ENCODE results near the gene NCAM2.
"Not testable (repeated sequence)": the region's sequence is repeated elsewhere in the genome, so short reads cannot be mapped to it uniquely, and the experiment has no call there.

The NCAM2 gene

GRCh38 chr21:21404261-21404660 lies 406.1 kb downstream of the NCAM2 start:
- FAIRE-seq; DNase-seq (ENCODE audit: insufficient read length, low spot score): not testable (repeated sequence)

GRCh38 chr21:21406921-21407320 lies 408.7 kb downstream of the NCAM2 start:
- DNase-seq (ENCODE audit: insufficient read length, low spot score) (no peak), FAIRE-seq (no peak)

- DNase-seq (ENCODE audit: insufficient read length, low spot score): no peak
- FAIRE-seq: no peak
Observed at GRCh38 chr21:21412096-21412495, 413.9 kb downstream of the NCAM2 start.

- FAIRE-seq: no peak
- no peak for DNase-seq (ENCODE audit: insufficient read length, low spot score)
Observed at GRCh38 chr21:21415741-21416140, 417.5 kb downstream of the NCAM2 start.

GRCh38 chr21:21434944-21435343 lies 436.7 kb downstream of the NCAM2 start:
- no peak for FAIRE-seq
- no peak for DNase-seq (ENCODE audit: insufficient read length, low spot score)

- FAIRE-seq: no peak
- DNase-seq (ENCODE audit: insufficient read length, low spot score): no peak
Observed at GRCh38 chr21:21436012-21436534, 437.9 kb downstream of the NCAM2 start.

GRCh38 chr21:21439761-21440160 lies 441.6 kb downstream of the NCAM2 start:
- DNase-seq (ENCODE audit: insufficient read length, low spot score) (no peak), FAIRE-seq (no peak)

GRCh38 chr21:21457077-21457476 lies 458.9 kb downstream of the NCAM2 start:
- DNase-seq (ENCODE audit: insufficient read length, low spot score): no peak
- FAIRE-seq: no peak

- no peak for DNase-seq (ENCODE audit: insufficient read length, low spot score)
- FAIRE-seq: no peak
Observed at GRCh38 chr21:21458124-21458631, 460.0 kb downstream of the NCAM2 start.

GRCh38 chr21:21460979-21461378 lies 462.8 kb downstream of the NCAM2 start:
- DNase-seq (ENCODE audit: insufficient read length, low spot score) (no peak), FAIRE-seq (no peak)

- no peak for DNase-seq (ENCODE audit: insufficient read length, low spot score)
- no peak for FAIRE-seq
Observed at GRCh38 chr21:21463456-21463855, 465.2 kb downstream of the NCAM2 start.

- FAIRE-seq: no peak
- no peak for DNase-seq (ENCODE audit: insufficient read length, low spot score)
Observed at GRCh38 chr21:21464684-21465083, 466.5 kb downstream of the NCAM2 start.

GRCh38 chr21:21466752-21467151 lies 468.5 kb downstream of the NCAM2 start:
- DNase-seq (ENCODE audit: insufficient read length, low spot score): no peak
- no peak for FAIRE-seq

GRCh38 chr21:21468003-21468402 lies 469.8 kb downstream of the NCAM2 start:
- no peak for FAIRE-seq
- DNase-seq (ENCODE audit: insufficient read length, low spot score): no peak

GRCh38 chr21:21481239-21481638 lies 483.0 kb downstream of the NCAM2 start:
- DNase-seq (ENCODE audit: insufficient read length, low spot score): no peak
- no peak for FAIRE-seq

GRCh38 chr21:21508859-21509258 lies 510.6 kb downstream of the NCAM2 start:
- no peak for DNase-seq (ENCODE audit: insufficient read length, low spot score)

GRCh38 chr21:21530680-21531079 lies 532.5 kb downstream of the NCAM2 start:
- DNase-seq (ENCODE audit: insufficient read length, low spot score): no peak
- FAIRE-seq: no peak

More at GRCh38 chr21:21508859-21509258, 510.6 kb downstream of the NCAM2 start:
- FAIRE-seq: no peak

- FAIRE-seq: no peak
- no peak for DNase-seq (ENCODE audit: insufficient read length, low spot score)
Observed at GRCh38 chr21:21547368-21547953, 549.3 kb downstream of the NCAM2 start.

- DNase-seq (ENCODE audit: insufficient read length, low spot score): no peak
- FAIRE-seq: no peak
Observed at GRCh38 chr21:21559285-21560045, 561.3 kb downstream of the NCAM2 start.

All from GM19239 (cell line).